ENCODE data around the gene AIFM3.

- TF ChIP-seq POLR2AphosphoS5 (IDR thresholded peaks at IDR 0.05): no peak
- TF ChIP-seq, protein P1, sequence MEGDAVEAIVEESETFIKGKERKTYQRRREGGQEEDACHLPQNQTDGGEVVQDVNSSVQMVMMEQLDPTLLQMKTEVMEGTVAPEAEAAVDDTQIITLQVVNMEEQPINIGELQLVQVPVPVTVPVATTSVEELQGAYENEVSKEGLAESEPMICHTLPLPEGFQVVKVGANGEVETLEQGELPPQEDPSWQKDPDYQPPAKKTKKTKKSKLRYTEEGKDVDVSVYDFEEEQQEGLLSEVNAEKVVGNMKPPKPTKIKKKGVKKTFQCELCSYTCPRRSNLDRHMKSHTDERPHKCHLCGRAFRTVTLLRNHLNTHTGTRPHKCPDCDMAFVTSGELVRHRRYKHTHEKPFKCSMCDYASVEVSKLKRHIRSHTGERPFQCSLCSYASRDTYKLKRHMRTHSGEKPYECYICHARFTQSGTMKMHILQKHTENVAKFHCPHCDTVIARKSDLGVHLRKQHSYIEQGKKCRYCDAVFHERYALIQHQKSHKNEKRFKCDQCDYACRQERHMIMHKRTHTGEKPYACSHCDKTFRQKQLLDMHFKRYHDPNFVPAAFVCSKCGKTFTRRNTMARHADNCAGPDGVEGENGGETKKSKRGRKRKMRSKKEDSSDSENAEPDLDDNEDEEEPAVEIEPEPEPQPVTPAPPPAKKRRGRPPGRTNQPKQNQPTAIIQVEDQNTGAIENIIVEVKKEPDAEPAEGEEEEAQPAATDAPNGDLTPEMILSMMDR (IDR thresholded peaks at IDR 0.05): no peak
Observed at GRCh38 chr22:20937031-20937793, 29.8 kb upstream of the AIFM3 start.
